ENCODE results near the gene COQ8B.

COQ8B gene

DNA sequence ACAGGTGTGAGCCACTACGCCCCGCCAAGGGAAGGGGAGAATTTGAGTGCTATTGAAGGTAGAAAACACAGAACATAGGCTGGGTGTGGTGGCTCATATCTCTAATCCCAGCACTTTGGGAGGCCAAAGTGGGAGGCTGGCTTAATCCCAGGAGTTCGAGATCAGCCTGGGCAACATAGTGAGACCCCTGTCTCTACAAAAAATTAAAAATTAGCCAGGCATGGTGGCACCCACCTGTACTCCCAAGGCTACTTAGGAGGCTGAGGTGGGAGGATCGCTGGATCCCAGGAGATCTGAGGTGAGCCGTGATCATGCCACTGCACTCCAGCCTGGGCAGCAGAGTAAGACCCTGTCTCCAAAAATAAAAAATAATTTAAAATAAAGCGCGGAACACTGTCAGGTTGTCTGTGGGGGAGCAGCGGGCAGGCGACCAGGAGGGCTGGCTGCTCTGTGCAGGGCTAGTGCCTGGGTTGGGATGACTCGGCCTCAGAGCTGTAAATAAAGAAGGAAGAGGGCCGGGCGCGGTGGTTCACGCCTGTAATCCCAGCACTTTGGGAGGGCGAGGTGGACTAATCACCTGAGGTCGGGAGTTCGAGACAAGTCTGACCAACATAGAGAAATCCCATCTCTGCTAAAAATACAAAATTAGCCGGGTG is 74.5 kb downstream of the COQ8B start:
- H3K4me2 ChIP-seq (ENCODE audit: low read length), result no peak overlapping the region
- H3F3A ChIP-seq (ENCODE audit: control insufficient read depth, insufficient read depth), result no peaks in the 10 kb centered on the region
- no peak overlapping the region for H3K4me3 ChIP-seq (ENCODE audit: low read length)
- no peaks in the 10 kb centered on the region for H3K79me2 ChIP-seq (ENCODE audit: control insufficient read depth, low read length)
- H3K9me3 ChIP-seq (ENCODE audit: control insufficient read depth, insufficient read depth, low read length), result no peaks in the 10 kb centered on the region
- no peaks in the 10 kb centered on the region for H3K9me2 ChIP-seq (replicated peaks; ENCODE audit: control insufficient read depth, low read length)
- H3K27me3 ChIP-seq (ENCODE audit: control insufficient read depth, low read length), result no peaks in the 10 kb centered on the region
- H3K27ac ChIP-seq (ENCODE audit: low read depth, low read length), result no peak overlapping the region
- peaks cover 29% of the 10 kb centered on the region for H3K4me1 ChIP-seq (ENCODE audit: control insufficient read depth, low read length)
- H4K20me1 ChIP-seq (ENCODE audit: control insufficient read depth, insufficient read depth, low read depth, low read length), result no peaks in the 10 kb centered on the region
- no peaks in the 10 kb centered on the region for H3K36me3 ChIP-seq (ENCODE audit: control insufficient read depth, low read length)
- no peak for TF ChIP-seq EZH2phosphoT487 (IDR thresholded peaks at IDR 0.05; ENCODE audit: borderline replicate concordance, low read length)
- TF ChIP-seq, protein P1, sequence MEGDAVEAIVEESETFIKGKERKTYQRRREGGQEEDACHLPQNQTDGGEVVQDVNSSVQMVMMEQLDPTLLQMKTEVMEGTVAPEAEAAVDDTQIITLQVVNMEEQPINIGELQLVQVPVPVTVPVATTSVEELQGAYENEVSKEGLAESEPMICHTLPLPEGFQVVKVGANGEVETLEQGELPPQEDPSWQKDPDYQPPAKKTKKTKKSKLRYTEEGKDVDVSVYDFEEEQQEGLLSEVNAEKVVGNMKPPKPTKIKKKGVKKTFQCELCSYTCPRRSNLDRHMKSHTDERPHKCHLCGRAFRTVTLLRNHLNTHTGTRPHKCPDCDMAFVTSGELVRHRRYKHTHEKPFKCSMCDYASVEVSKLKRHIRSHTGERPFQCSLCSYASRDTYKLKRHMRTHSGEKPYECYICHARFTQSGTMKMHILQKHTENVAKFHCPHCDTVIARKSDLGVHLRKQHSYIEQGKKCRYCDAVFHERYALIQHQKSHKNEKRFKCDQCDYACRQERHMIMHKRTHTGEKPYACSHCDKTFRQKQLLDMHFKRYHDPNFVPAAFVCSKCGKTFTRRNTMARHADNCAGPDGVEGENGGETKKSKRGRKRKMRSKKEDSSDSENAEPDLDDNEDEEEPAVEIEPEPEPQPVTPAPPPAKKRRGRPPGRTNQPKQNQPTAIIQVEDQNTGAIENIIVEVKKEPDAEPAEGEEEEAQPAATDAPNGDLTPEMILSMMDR (IDR thresholded peaks at IDR 0.05; ENCODE audit: low read depth, low read length, poor library complexity, severe bottlenecking), result no peak

All from DOHH2 (cell line).